T-helper 22 cell (primary cell): Measurements from ENCODE around the gene RBAK.
"Not testable (repeated sequence)": the region's sequence is repeated elsewhere in the genome, so short reads cannot be mapped to it uniquely, and the experiment has no call there.

Experiments
- DNase-seq: peaks from one replicate; pipeline ENCODE4 v3.0.0-alpha.2; 2020; ENCODE audit warnings: low read depth

RBAK gene

GRCh38 chr7:5051731-5052130 is 6.1 kb downstream of the RBAK start:
- not testable (repeated sequence) for DNase-seq

GRCh38 chr7:5053175-5053574 is 7.5 kb downstream of the RBAK start:
- DNase-seq: no peak

- DNase-seq: no peak
These were observed 18.0 kb downstream of the RBAK start for GRCh38 chr7:5063698-5064097.

GRCh38 chr7:5064391-5065106 is 18.9 kb downstream of the RBAK start:
- DNase-seq: no peak

GRCh38 chr7:5065107-5065407 is 19.4 kb downstream of the RBAK start:
- DNase-seq: no peak

DNA sequence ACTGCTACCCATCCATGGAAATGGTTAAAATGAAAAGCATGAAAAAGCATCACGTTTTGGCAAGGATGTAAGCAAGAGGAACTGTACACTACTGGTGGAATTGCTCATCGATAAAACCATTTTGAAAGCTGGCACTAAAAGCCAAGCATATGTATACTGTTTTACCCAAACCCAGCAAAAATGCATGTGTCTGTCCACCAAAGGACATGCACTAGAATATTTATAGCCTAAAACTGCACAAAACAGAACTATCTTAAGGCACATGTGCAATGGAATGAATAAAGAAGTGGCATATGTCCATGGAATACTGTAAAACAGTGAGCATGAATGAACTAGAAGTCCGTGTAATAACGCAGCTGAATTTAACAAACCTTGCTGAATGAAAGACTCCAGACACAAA is 22.9 kb downstream of the RBAK start:
- no peak for DNase-seq

DNA sequence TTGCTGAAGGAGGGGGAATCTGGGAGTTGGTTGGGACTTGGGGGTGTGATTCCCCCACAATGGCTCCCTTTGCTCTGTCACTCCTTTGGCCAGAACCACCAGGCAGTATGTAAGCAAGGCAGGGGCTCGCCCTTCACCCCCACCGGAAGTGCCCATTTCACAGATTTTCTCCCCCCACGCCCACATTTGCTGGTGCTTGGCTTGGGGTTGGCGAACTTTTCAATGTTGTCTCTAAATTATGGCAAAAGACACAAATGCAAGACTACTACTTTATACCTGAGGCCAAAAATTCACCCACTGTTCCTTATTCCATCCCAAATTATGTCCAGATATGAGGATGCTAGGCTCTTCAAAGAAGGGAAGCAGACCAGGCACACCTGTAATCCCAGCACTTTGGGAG is 24.5 kb downstream of the RBAK start:
- no peak for DNase-seq

DNA sequence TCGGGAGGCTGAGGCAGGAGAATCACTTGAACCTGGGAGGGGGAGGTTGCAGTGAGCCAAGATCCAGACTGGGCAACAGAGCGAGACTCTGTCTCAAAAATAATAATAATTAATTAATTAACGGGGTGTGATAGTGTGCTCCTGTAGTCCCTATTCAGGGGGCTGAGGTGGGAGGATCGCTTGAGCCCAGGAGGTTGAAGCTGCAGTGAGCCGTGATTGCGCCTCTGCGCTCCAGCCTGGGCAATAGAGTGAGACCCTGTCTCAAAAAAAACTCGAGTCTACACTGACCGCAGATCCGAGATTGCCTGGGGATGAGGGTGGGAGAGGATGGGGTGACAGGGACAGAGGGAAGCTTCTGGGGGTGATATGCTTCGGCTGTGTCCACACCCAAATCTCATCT is 29.5 kb downstream of the RBAK start:
- DNase-seq: not testable (repeated sequence)

DNA sequence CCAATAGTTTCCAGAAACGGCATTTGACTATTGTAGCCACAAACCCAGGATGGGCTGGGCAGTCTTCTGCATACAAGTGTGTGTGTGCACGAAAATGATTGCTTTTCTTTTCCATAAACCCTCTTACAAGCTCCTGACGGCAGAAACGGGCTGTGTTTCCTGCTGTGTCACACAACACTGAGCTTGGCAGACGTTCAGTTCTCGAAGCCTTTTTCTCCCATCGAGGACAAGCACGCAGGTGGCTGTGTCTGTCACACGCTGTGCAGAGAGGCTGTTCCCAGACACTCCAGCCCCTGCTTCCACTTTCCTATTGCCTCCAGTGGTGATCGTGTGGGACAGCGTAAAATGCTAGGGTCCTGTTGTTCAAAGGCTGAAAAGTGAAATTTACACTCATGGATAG is 32.1 kb downstream of the RBAK start:
- no peak for DNase-seq

- DNase-seq: no peak
These were observed 37.1 kb downstream of the RBAK start for GRCh38 chr7:5082806-5083205.

- DNase-seq: no peak
These were observed 37.7 kb downstream of the RBAK start for GRCh38 chr7:5083311-5083711.

- DNase-seq: no peak
These were observed 40.6 kb downstream of the RBAK start for GRCh38 chr7:5086256-5086655.

DNA sequence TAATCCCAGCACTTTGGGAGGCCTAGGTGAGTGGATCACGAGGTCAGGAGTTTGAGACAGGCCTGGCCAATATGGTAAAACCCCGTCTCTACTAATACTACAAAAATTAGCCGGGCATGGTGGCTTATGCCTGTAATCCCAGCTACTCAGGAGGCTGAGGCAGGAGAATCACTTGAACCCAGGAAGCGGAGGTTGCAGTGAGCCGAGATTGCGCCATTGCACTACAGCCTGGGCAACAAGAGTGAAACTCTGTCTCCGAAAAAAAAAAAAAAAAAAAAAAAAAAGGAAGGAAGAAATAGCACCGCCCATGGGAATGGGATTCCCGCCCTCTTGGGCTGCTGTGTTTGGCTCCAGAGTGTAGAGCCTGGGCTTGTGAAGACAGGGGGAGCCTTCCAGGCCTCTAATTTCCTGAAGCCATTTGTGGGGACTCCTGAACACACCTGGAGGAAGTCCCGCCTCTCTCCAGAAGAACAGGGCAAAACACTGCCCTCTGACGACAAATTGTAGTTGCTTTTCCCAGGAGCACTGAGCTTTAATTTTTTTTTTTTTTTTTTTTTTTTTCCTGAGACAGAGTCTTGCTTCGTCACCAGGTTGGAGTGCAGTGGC is 42.7 kb downstream of the RBAK start:
- not testable (repeated sequence) for DNase-seq

DNA sequence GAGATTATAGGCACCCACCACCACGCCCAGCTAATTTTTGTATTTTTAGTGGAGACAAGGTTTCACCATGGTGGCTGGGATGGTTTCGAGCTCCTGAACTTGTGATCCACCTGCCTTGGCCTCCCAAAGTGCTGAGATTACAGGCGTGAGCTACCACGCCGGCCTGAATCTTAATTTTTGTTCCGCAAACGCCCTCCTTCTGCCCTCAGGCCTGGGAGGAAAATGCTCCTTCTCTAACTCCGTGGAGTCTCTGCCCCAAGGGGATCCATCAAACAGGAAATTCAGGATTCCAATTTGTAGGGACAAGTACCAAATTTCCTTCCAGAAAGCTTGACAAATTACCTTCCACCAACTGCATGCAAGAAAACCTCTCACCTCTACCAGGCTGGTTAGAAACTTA is 43.2 kb downstream of the RBAK start:
- DNase-seq: no peak

DNA sequence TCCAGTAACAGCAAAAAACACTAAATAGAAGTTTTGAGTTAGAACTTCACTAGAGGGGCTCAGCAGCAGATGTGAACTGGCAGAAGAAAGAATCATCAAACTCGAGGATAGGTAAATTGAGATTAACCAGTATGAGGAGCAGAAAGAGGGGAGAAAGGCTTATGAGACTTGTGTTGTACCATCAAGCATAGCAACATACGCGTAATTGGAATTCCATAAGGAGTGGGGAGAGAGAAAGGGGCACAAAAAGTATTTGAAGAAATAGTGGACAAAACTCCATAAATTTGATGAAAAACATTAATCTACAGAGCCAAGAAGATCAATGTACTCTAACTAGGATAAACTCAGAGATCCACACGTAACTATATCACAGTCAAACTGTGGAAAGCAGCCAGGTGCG is 48.3 kb downstream of the RBAK start:
- DNase-seq: no peak

- DNase-seq: no peak
These were observed 49.0 kb downstream of the RBAK start for GRCh38 chr7:5094641-5095040.

DNA sequence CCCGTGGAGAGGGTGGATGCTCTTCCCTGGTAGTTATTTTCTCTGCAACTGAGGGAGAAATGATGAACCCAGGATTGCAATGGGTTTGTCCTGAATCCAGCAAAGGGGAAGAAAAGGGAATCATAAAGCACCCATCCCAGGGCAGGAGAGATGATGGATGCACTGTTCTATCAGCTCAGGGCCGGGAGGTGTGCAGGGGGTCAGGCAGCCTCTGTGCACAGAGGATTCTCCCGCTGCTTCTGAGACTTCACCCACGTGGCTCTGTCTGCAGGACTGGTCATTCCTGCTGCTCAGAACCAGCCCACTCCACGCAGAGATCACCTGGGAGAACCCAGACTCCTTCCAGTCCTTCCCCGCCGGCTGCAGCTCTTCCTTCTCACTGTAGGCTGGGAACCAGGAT is 70.7 kb downstream of the RBAK start:
- DNase-seq: no peak

GRCh38 chr7:5117095-5117970 is 71.7 kb downstream of the RBAK start:
- DNase-seq: no peak
